TTC549 (cell line): ENCODE data around the gene ZNF286A.
"Not testable (repeated sequence)": the region's sequence is repeated elsewhere in the genome, so short reads cannot be mapped to it uniquely, and the experiment has no call there.

ENCODE experiments used
- FAIRE-seq: peaks from 2 replicates; lab custom pipeline; 2012; peaks lifted over from hg19 to GRCh38; lab: Jason Lieb, UNC

Gene ZNF286A

DNA sequence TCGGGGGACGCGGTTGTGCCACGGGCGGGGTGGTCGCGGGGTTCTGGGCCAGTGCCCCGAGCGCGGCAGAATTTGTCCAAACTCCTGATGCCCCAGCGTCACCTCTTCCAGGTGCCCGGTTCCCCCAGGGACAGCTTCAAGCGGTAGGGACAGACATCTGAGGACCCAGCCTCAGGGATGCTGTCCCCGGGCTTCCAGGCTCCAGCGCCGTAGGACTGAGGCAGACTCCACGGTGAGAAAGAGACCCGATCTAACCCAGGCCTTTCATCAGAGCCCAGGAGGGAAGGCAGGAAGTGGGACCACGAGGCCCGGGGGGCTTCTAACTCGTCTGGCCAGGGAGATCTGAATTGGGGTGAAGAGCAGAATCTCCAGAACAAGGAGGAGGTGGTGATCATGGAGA, 385 bp downstream of the ZNF286A start:
- FAIRE-seq = not testable (repeated sequence)

DNA sequence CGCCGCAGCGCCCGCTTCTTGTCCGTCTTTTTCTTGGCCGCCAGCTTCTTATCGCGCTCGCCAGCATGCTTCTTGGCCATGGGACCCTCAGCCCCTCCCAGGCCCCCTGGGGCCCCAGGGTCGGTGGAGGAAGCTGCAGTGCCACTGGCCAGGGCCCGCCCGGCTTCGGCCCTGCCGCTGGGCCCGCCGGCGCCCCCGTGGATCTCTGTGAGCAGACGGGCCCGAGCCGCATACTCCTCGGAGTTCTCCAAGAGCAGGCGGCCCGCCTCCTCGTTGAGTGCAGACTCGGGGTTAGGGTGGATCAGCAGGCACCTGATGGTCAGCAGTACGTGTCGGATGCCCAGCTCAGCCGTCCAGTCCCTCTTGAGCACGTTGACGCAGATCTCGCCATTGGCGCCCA, 4.7 kb downstream of the ZNF286A start:
- not testable (repeated sequence) for FAIRE-seq

GRCh38 chr17:15704813-15705212, 5.3 kb downstream of the ZNF286A start:
- FAIRE-seq = not testable (repeated sequence)

- FAIRE-seq = not testable (repeated sequence)
Measured at GRCh38 chr17:15708879-15709278, 9.3 kb downstream of the ZNF286A start.

GRCh38 chr17:15716601-15717563, 17.3 kb downstream of the ZNF286A start:
- FAIRE-seq = not testable (repeated sequence)

DNA sequence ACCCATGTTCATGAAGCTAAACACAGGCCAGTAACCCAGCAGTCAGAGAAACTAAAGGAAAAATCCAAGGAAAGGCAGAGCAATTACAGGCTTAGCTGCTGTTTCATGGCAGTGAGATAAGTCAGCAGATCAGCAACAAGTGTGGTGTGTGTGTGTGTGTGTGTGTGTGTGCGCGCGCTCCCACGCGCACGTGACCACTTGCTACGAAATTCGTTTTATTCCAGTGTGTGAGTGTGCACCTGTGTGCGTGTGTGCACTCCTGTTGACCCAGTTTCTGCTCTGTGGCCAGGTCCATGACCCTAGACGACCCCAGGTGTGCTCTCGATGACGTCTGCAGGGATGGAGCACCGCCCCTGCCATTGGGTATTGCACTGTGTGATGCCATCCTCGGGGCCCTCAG, 31.0 kb downstream of the ZNF286A start:
- FAIRE-seq = not testable (repeated sequence)

DNA sequence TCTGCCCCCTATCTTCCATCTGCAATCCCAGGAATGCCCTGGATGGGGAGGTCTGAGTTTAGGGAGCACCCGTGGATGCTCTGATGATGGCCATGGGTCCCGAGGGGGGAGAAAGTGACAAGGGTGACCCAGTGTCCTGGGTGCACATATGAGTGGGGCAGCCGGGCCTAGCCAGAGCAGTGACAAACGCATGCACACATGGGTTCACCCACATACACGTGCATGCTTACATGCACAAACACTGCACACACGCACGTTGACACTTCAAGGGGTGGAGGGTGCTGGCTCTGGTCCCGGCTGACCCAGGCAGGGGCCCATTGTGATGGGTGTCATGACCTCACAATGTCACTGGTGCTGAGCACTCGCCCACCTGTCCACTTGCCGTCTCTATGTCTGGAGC, 32.3 kb downstream of the ZNF286A start, which contains the start of gene TBC1D26:
Gene TBC1D26 (plus strand): TSS at position 384 of the 400 bp plus-strand sequence. CDS start 3,066 bp downstream, outside the sequence.
- not testable (repeated sequence) for FAIRE-seq

DNA sequence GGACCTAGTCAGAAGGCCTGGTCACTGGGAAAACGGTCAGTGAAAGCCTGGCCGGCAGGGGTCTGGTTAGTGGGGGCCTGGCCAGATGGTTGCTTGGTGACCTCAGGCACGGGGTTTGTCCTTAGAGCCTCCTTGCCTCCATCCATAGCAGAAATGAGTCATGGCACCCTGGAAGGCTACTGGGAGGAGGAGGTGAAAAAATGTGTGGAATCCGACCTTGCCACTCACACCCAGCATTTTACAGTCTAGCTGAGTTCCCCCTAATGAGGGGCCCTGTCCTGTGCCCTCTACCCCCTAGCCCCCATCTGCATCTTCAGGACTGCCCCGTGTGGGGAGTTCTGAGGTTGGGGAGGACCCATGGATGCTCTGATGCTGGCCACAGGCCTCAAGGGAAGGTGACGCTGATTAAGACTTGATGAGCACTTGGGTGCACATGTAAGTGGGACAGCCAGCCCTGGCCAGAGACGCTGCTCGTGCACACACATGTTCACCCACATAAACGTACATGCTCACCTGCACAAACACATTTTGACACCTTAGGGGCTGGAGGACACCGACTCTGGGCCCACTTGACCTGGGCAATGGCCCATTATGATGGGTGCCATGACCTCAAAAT, 33.7 kb downstream of the ZNF286A start:
- not testable (repeated sequence) for FAIRE-seq

DNA sequence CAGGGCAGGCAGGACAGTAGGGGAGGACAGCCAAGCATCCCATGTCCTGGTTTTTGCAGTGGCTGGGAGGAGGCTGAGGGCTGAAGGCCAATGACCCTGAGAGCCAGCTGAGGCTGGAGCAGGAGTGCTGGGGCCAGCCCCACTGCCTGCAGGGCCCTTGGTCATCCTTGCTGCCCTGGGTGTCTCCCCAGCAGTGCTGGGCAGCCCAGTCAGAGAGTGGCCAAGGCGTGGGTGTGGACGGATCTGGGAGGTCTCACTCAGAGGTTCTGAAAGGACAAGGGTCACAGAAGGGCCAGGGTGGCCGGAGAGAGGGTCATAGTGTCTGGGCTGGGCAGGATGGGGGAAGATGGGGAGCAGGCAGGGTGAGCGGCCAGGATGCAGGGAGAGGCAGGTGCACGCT, 37.0 kb downstream of the ZNF286A start:
- FAIRE-seq = not testable (repeated sequence)

DNA sequence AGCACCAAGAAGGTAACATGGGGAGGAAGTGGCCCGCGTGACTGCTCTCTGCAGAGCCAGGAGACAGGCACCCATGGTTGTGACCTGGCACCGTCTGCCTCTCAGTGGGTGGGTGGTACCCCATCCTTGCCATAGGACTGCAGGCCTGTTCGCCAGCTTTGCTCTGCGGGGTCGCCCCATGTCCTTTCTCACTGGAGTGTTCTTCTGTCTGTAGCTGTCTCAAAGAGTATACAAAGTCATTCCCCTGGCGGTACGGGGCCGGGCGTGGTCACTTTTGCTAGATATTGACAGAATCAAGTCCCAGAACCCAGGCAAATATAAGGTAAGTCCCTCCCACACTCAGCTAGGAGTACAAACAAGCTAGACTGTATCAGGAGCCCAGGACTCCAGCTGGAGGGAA, 38.5 kb downstream of the ZNF286A start:
- no peak for FAIRE-seq

GRCh38 chr17:15739259-15739658, 39.7 kb downstream of the ZNF286A start:
- FAIRE-seq = not testable (repeated sequence)

DNA sequence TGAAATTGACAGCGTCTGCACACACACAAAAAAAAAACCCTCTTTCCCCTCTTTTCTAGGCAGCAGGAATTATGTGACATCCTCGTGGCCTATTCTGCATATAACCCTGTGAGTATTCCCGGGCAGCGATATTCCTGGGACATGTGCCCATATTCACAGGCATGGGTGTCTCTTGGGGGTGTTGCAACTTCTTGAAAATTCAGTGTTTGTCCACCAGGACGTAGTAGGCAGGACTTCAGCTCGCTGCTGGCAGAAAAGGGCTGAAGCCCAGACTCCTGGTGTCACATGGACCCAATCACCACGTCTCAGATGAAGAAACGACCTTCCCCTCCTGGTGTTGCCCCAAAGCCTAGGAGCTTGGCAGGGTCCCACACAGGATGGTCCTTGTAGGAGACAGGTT, 40.5 kb downstream of the ZNF286A start:
- FAIRE-seq = not testable (repeated sequence)

DNA sequence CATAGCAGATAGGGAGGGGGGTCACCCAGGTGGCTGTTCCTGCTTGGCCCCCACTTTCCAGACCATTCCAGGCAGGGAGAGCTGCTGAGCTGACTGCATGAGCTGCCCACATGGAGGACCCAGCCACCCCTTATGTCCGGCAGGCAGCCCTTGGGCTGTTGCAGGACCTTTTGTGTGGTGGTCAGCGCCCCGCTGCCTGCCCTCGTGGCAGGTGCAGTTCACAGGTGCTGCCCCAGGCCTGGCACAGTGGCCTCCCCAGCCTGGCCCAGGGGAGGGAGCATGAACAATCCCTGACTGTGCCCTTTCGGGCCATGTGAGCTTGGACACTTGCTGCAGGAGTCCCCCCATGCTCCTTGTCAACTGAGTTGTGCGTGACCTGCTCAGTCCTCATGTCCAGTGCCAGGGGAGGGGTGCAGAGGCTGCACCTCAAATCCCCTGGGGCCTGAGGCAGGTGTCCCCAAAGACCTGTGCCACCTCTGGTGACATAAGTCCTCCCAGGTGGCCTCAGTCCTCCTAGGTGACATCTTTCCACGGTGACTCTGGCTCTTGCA, 41.1 kb downstream of the ZNF286A start:
- FAIRE-seq = no peak

DNA sequence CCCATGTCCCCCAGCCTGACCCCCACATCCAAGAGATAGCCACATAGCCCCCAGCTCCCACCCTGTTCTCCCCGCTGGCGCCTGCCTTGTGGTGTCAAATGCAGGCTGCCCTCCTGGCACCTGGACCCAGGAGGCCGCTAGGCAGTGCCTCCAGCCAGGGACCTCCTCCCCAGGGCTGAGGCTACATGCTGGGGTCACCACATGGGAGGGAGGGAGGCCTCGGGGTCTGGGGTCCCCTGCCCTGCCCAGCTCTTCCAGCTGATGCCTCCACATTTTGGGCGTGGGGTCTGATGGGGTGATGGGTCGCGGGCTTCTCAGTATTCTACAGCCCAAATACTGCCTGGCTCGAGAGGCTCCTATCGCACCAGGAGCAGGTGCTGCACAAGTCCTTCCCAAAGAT, 42.1 kb downstream of the ZNF286A start:
- no peak for FAIRE-seq

DNA sequence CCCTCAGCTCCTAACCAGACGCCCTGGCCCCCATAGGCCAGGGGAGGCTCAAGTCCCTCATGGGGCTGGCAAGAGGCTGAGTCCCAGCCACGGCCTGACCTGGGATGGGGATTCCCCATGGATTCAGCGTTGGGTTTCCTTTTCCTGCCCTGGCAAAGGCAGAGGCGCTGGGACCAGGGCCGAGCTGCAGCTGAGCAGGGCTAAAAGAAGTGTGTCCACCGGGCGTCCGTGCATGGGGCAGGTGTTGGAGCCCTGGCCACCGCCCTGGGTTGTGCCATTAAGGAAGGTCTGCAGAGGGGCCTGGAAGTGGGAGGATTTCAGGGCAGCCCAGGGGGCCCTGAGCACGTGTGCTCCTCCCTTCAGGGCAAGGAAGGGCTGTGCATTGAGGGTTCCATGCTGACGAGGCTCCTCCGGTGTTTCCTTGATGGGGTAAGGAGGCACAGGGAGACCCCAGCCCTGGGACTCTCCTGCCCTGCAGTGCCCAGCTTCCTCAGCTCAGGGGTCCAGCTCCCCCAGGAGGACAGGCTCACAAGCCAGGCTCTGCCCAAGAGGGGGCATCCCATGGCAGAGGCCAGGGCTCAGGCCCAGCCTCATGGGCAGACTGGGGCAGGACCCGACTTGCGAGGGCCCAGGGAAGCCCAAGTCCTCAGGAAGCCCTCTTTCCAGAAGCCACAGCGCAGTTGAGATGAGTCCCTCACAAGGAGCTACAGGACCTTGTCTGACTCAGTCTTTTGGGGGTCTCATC, 42.7 kb downstream of the ZNF286A start:
- no peak for FAIRE-seq

- no peak for FAIRE-seq
Measured at GRCh38 chr17:15742921-15743320, 43.4 kb downstream of the ZNF286A start.

DNA sequence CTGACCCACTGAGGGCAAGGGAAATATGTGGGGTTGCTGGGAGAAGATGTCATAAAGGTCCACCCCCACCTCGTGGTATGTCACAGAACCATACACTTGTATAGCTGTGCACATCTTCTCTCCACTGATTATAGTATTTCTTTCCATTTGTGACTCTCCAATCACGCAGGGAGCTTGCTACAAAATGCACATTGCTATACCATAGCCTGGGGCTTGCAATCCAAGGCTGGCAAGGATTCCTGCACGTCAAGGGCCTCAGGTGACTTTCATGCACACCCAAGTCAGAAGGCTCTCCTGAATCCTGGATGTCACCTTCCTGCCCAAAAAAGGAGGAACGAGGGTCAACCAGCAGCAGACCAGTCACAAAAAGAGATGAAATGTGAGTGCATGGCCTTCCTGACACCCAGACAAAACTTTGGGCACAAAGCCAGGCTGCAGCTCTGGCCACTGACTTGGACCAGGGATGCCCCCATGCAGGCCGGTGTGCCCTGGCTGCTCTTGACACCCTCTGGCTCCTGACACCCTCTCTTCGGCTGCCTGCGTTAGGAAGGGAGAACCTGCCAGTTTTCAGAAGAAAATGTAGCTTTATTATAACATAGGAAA, 44.6 kb downstream of the ZNF286A start:
- no peak for FAIRE-seq

GRCh38 chr17:15744885-15745284, 45.3 kb downstream of the ZNF286A start:
- no peak for FAIRE-seq

GRCh38 chr17:15749403-15749802, 49.9 kb downstream of the ZNF286A start:
- not testable (repeated sequence) for FAIRE-seq

- not testable (repeated sequence) for FAIRE-seq
Measured at GRCh38 chr17:15768865-15769533, 69.4 kb downstream of the ZNF286A start.
